Measurements from ENCODE around the gene FOSL1. TPM values are rescaled to one million over a fixed set of nuclear protein-coding genes. Genes with fewer than 3 reads are reported as not detected.
A peak's percentile ranks its signal among the peaks of the same experiment; 100 is the strongest.

Gene FOSL1
- total RNA-seq, 1 experiment from 2014 or later, result 33.7 TPM

DNA sequence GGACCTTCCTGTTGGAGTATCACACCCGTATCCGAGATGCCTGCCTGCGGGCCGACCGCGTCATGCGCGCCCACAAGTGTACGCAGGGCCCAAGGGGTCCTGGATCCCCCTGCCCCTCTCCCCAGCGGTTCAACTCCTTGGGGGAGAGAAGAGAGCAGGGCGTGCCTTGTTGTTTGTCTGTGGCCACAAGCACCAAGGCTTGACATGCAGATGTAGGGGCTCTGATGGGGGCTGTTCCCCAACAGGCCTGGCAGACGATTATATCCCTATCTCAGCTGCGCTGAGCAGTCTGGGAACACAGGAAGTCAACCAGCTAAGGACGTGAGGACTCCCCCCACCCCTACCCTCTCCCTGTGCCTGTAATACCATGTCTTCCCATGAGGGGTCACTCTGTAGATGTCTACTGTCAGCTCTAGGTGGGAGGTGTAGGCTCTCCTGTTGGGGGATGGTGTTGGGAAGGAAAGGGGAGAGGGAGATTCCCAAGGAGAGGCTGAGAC is 49.1 kb downstream of the FOSL1 start:
- peak; percentile 80 for TF ChIP-seq CTCF (conservative IDR thresholded peaks at IDR 0.05)
- Mint-ChIP-seq H3K4me3 (no peak overlapping the region; a peak in 1 of 5 replicates), H3K9me3 (peaks cover 3 to 7% of the 10 kb centered on the region in 2 experiments; a peak in 2 of 5 replicates), H3K4me1 (peaks cover 14 to 18% of the 10 kb centered on the region in 2 experiments), H3K36me3 (ENCODE audit: insufficient read depth in 1 of 3, low read depth in 3 of 3) (peaks cover 40 to 49% (median 42%) of the 10 kb centered on the region in 3 experiments), H3K27ac (no peak overlapping the region), H3K27me3 (ENCODE audit: low read depth) (peaks cover 15% of the 10 kb centered on the region)
- no peak overlapping the region for H2BK120ac ChIP-seq (ENCODE audit: low read depth, low read length, poor library complexity, severe bottlenecking)
- H4K5ac ChIP-seq (ENCODE audit: insufficient read length, low read depth, low read length), result no peak overlapping the region
- H2AFZ ChIP-seq (ENCODE audit: low read length), result no peak overlapping the region
- H3K4me1 ChIP-seq (ENCODE audit: insufficient read depth, low read length), result no peaks in the 10 kb centered on the region
- H2BK5ac ChIP-seq (ENCODE audit: insufficient read length, low read length), result no peak overlapping the region
- no peak overlapping the region for H3K4me2 ChIP-seq (ENCODE audit: insufficient read depth, insufficient read length, low read length)
- no peak overlapping the region for H3T11ph ChIP-seq (ENCODE audit: low read length)
- H3K4ac ChIP-seq (ENCODE audit: low read depth, low read length), result no peak overlapping the region
- no peak overlapping the region for H2BK12ac ChIP-seq (ENCODE audit: insufficient read length, low read depth, low read length)
- peak; percentile 84 for DNase-seq
- H4K20me1 ChIP-seq (ENCODE audit: control insufficient read depth, insufficient read depth, insufficient read length), result no peaks in the 10 kb centered on the region
- peaks cover 5% of the 10 kb centered on the region; the same call in 1 of the 2 replicates for H3K79me2 ChIP-seq (ENCODE audit: insufficient read depth, low read length)
- H3K23ac ChIP-seq (ENCODE audit: insufficient read length, low read depth, low read length), result no peak overlapping the region
- H3K27ac ChIP-seq (ENCODE audit: insufficient read length, low read depth, low read length), result no peak overlapping the region
- H4K8ac ChIP-seq (replicated peaks; ENCODE audit: insufficient read length, low read depth, low read length), result no peak overlapping the region
- H2AK5ac ChIP-seq (ENCODE audit: insufficient read length, low read length), result no peak overlapping the region
- H3K27me3 ChIP-seq (ENCODE audit: insufficient read depth, low read length), result no peaks in the 10 kb centered on the region
- no CpG with 5 or more reads among the region's 14 CpGs for WGBS (ENCODE audit: extremely low coverage, insufficient read length, low lambda C conversion rate)
- no peak overlapping the region for H3K18ac ChIP-seq (ENCODE audit: insufficient read length, low read depth, low read length)
- H2BK15ac ChIP-seq (ENCODE audit: low read depth, low read length), result no peak overlapping the region
- H3K14ac ChIP-seq (ENCODE audit: insufficient read depth, low read length), result no peak overlapping the region
- no peaks in the 10 kb centered on the region for H3K23me2 ChIP-seq (ENCODE audit: insufficient read length, low read depth, low read length, poor library complexity, severe bottlenecking)
- H2BK20ac ChIP-seq (ENCODE audit: low read depth, low read length, poor library complexity, severe bottlenecking), result no peak overlapping the region
- no peaks in the 10 kb centered on the region for H3K9me3 ChIP-seq (ENCODE audit: control insufficient read depth, low read depth, low read length)
- no peak overlapping the region for H4K91ac ChIP-seq (ENCODE audit: insufficient read length, low read depth, low read length)
- H3K56ac ChIP-seq (ENCODE audit: insufficient read length, low read depth, low read length), result no peak overlapping the region
- peaks cover 3% of the 10 kb centered on the region for H3K79me1 ChIP-seq (ENCODE audit: insufficient read depth, low read depth, low read length, poor library complexity, severe bottlenecking)
- H3K9ac ChIP-seq (ENCODE audit: extremely low read depth, insufficient read length, low read length), result no peak overlapping the region

Data from H9 (cell line).